Stimulated activated CD4-positive, alpha-beta T cell treated with anti-CD3 and anti-CD28 coated beads, Interleukin-4, amount 100 ng/mL, for 4 hours (primary cell): ENCODE measurements around the gene COG2.
A peak's percentile ranks its signal among the peaks of the same experiment; 100 is the strongest.
"Not testable (repeated sequence)": the region's sequence is repeated elsewhere in the genome, so short reads cannot be mapped to it uniquely, and the experiment has no call there.

ENCODE experiments used
- DNase-seq, 2 experiments: peaks; one replicate each; pipeline ENCODE4 v3.0.0-alpha.2; 2020

Gene COG2, protein sequence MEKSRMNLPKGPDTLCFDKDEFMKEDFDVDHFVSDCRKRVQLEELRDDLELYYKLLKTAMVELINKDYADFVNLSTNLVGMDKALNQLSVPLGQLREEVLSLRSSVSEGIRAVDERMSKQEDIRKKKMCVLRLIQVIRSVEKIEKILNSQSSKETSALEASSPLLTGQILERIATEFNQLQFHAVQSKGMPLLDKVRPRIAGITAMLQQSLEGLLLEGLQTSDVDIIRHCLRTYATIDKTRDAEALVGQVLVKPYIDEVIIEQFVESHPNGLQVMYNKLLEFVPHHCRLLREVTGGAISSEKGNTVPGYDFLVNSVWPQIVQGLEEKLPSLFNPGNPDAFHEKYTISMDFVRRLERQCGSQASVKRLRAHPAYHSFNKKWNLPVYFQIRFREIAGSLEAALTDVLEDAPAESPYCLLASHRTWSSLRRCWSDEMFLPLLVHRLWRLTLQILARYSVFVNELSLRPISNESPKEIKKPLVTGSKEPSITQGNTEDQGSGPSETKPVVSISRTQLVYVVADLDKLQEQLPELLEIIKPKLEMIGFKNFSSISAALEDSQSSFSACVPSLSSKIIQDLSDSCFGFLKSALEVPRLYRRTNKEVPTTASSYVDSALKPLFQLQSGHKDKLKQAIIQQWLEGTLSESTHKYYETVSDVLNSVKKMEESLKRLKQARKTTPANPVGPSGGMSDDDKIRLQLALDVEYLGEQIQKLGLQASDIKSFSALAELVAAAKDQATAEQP

GRCh38 chr1:230642263-230642959 is at the start of gene COG2:
Gene COG2, plus strand, starts transcription at chr1:230642481. Its CDS starts 126 bp downstream, at chr1:230642607.
- peak; percentile 92 to 99 for DNase-seq

DNA sequence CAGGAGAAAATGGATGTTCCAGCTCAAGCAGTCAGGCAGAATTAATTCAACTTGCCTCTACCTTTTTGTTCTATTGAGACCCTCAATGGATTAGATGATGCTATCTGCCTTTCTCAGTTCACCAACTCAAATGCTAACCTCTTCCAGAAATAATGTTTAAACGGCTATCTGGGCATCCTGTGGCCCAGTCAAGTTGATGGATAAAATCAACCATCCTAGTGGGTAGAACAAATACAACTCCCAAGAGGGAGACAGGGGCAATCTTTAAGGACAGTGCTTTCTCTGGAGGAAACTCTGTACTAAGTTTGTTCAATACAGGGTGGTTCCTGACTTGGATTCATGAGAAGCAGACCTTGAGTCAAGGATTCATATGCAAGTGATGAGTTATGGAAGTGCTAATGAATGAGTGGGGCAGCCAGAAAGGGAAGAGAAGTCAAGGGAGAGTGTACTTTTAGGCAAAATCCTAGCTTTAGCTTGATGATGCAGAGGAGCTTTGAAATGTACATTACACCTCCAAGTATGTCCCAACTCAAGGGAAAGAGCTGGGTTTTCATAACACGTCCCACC is 49.4 kb upstream of the COG2 start:
- DNase-seq = no peak

- DNase-seq = no peak
These were observed 48.0 kb upstream of the COG2 start for GRCh38 chr1:230594214-230594773.

DNA sequence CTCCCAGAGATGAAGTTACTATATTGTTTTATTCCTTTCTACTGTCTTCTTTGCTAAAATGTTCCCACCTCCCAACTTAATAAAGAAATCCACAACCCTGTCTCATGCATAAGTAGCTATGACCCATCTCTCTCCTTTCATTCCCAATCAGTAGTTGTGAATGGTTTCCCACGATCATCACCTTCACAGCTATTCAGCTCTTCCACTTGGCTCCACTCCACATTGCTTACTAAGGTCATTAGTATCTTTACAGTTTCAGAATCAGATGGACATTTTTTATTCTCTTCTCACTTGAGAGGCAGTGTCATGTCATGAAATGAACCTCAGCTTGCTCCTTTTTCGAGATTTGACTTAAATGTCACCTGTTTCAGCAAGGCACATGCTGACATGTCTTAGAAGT is 47.1 kb upstream of the COG2 start:
- DNase-seq = no peak

DNA sequence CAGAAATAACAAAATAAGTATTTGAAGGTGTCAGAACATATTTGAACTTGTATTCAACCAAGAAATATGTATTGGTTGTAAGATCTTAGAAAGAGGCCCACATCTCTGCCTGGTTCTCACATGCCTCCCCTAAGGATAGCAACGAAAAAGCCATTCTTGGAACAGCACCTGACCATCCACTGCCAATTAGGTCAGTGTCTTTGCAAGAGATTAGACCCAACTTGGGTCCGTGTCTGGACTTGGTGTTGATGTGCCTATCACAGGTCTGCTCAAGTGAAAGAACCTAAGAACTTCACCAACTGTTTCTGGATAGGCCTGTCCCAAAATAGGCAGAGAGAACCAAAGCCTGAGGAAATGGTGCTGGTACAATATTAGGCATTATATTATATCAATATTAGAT is 46.0 kb upstream of the COG2 start:
- no peak for DNase-seq

DNA sequence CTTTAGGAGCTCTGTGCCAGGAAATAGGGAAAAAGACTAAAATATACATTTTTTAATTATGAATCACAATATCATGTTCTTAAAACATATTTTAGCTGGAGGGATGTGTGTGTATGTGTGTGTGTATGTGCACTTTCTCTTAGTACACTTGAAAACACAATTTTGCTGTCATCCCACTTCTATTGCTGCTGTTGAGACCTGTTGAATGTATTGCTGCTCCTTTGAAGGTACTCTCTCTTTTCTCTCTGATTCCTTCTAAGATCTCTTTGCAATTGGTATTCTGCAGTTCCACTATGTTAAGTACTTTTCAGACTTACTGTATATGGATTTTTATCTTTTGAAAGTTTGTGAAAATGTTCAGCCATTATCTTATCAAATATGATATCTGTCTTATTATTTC is 43.5 kb upstream of the COG2 start:
- no peak for DNase-seq

GRCh38 chr1:230599926-230600656 is 42.2 kb upstream of the COG2 start:
- no peak for DNase-seq

GRCh38 chr1:230600657-230601400 is 41.5 kb upstream of the COG2 start:
- DNase-seq = not testable (repeated sequence)

- DNase-seq = no peak
These were observed 33.1 kb upstream of the COG2 start for GRCh38 chr1:230609208-230609607.

DNA sequence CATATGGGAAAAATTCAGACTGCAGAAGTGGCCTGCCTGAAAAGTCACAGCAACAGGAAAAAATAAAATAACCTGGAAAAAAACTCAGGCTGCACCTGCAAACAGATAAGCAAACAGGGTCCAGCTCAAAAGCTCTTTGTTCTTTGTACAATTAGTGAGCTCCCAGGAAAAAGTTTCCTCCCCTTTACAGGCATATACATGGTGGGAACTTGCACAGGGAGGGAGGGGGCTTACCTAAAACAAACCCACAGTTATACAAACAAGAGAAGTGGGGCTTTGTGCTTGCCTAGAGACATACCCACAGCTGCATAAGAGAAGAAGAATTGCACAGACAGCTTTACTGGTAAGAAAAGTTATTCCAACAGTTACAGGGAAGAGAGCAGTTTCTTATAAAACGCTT is 31.7 kb upstream of the COG2 start:
- no peak for DNase-seq

DNA sequence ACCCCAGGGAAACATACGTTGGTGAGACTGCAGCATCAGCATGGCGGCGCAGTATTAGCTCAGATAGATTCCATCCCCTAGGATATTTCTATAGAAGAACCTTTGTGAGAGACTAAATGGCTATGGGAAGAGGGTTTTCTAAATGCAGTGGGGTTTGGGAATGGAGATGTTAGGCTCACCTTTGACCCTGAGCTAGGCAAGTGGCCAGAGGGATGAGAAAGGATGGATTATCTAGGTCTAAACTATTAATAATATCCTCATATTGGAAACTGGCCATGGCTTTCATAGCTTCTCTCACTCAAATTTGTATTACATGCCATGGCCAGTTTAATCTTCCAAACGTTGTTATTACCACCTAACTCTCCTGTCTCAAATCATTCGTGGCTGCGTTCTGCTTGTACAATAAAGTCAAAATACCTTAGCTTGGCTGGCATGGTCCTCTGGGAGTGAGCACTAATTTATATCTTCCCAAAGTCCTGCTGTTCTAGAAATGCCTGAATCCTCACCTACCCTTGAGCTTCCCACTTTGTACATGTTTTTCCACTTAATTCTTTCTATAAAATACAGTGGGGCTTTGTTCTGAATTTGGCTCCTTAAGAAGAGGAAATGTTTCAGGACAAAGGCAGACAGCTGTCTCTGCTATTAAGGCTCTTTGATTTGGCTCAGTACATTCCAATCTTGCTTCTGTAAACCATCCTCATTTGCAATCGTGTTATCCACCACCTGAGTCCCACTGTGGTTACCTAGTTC is 31.0 kb upstream of the COG2 start:
- DNase-seq = no peak

DNA sequence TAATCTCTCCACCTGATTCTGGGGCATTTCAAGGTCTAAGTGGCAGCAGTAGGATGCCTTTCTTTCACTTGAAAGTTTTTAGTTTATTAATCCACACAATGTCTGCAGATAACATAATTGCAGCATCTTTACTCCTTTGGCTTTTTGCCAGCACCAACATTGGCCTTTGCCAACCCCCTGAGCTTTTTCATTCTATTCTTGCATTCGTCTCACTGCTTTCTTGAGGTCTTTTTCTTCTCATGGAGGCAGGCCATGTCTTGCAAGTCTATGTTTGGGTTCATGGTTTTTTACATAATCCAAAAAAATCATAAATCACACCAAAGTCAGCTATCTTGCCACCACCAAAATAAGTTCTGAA is 30.4 kb upstream of the COG2 start:
- no peak for DNase-seq

GRCh38 chr1:230612651-230613050 is 29.6 kb upstream of the COG2 start:
- no peak for DNase-seq

- DNase-seq = no peak
These were observed 28.2 kb upstream of the COG2 start for GRCh38 chr1:230614121-230614520.

- no peak for DNase-seq
These were observed 23.7 kb upstream of the COG2 start for GRCh38 chr1:230618537-230618936.

- no peak for DNase-seq
These were observed 21.5 kb upstream of the COG2 start for GRCh38 chr1:230620649-230621323.

DNA sequence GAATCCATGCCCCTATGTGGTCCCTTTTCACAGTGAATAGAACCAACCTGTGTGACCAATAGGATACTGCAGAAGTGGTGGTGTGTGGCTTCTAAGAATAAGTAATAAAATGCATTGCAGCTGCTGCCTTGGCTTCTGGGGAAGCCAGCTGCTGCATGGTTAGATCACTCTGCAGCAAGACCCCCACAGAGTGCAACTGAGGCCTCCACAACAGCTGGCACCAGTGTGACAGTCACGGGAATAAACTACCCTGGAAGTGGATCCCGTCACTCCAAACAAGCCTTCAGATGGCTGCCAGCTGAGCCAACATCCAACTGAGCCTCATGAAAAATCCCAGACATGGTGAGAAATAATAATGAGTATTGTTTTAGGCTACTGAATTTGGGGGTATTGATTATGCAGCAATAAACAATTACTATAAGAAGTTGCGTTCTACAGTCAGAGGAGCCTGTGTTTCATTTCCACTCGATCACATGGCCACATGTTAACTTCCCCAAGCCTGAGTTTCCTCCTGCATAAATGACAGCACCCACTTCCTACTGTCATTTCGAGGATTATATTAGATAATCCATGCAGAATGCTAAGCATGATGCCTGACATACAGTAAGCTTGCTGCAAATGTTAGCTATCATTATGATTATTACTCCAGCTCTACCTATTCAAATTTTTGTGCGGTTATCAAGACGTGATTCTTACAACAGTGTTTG is 20.8 kb upstream of the COG2 start:
- no peak for DNase-seq

DNA sequence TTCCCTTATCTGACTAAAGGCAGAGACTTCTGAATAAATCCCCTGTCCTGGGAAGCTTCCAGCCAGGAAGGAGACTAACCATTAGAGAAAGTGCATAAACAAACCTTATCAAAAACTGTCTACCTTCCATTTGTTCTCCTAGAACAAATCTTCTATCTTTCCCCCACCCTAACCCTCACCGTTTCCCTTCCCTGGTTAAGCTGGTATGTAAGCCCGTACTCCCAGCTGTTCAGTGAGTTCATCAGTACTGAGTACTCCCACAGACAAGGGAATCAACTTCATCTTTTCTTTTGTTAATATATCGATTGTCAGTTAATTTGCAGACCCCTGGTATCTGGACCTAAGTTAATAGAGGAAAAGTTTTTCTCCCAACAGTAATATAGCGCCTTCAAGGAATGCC is 20.1 kb upstream of the COG2 start:
- DNase-seq = no peak

DNA sequence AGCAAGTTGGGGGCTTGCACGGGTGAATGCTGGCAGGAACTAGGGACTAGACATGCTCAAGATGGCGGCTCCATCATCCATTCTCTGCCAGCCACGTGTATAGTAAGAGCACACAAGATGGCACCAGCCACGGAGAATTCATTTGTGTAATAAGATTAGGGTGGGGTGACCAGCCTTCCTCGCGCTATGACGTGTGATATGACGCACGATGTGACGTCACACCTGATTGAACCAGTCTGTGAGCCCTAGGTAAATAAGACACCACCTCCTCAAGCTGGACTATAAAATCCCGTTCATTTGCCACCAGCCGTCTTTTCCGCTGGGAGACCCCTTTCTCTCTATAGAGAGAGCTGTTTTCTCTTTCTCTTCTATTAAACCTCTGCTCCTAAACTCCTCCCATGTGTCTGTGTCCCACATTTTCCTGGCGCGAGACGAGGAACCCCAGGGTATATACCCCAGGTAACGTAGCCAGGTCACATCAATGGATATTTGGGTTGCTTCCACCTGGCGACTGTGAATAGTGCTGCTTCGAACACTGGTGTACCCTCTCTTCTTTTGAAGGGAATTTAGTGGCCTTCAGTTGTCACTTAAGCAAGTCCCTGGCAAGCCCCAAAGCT is 18.1 kb upstream of the COG2 start:
- DNase-seq = no peak
